Putamen (tissue), 1 donor: ENCODE results near the gene APOBEC3G.

Experiments
- DNase-seq: peaks from one replicate; pipeline ENCODE4 v3.0.0-alpha.2; 2016; ENCODE audit warnings: low spot score

The APOBEC3G gene

DNA sequence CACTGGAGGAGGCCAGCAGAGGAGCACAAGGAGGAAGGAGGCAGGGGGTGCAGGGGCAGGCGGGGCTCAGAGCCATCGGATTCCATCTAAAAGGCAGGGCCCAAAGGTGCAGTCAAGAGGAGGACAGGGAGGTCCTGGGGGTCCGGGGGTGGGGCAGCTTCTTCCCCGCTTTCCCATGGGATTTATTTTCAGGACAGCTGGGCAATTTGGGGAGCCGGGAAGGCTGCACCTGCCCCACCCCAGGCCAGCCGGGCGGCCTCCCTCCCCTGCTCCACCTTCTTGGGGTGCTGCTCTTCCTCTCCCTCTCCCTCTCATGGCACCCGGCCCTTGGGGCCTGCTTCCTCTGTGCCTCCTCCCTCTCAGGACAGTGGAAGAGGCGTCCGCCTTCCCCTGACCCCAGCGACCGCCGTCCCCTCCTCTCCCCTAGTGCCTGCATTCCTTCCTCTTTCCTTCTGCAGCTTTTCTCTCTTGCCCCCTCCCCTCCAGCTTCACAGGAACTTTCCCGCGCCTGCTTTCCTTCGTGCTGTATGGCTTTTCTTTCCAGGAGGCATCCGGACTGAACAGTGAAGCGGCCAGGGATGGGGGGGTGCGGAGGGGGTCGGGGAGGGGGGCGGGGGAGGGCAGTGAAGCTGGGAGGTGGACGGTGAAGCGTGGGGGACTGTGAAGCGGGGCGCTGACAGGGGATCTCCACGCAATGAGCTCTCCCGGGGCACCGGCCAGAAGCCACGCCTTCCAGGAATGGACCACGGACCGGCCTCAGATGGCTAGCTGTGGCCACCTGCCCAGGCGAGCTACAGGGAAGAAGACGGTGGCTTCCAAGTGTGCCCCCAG is 46.9 kb downstream of the APOBEC3G start:
- DNase-seq: no peak

DNA sequence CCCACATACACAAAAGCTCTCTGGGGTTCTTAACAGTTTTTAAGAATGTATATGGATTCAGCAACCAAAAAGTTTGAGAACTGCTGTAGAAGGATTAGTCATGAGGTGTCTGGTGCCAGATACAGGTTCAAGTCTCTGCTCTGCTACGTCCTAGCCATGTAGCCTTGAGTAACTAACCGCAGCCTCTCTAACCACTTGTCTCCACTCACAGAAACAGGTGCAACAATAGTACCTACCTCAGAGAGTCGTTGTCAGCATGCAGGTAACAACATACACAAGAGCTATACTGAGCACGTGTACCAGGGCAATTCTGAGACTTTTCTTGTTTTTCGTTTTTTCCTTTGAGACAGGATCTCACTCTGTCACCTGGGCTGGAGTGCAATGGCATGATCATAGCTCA is 48.5 kb downstream of the APOBEC3G start:
- no peak for DNase-seq

GRCh38 chr22:39128508-39128907 is 51.4 kb downstream of the APOBEC3G start:
- no peak for DNase-seq

- DNase-seq: no peak
These were observed 52.0 kb downstream of the APOBEC3G start for GRCh38 chr22:39129081-39129480.

GRCh38 chr22:39129746-39130145 is 52.7 kb downstream of the APOBEC3G start:
- DNase-seq: no peak

DNA sequence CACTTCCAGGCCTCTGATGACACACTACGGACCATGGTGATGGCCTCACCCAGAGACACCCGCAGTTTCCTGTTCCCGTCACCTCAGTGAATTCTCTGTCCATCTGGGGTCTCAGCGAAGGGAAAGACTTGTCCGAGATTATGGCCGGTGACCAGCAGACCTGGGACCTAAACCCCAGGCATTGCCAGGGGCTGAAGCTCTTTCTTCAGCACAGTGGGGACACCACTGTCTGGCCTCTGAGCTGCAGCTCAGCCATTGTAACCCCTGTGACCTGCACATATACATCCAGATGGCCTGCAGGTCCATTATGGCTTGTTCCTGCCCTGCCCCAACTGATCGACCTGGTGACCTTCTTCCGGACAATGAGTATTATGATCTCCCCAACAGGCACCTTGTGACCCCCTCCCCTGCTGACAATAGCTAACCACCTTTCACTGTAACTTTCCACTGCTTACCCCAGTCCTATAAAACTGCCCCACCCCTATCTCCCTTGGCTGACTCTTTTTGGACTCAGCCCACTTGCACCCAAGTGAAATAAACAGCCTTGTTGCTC is 53.2 kb downstream of the APOBEC3G start:
- DNase-seq: no peak

DNA sequence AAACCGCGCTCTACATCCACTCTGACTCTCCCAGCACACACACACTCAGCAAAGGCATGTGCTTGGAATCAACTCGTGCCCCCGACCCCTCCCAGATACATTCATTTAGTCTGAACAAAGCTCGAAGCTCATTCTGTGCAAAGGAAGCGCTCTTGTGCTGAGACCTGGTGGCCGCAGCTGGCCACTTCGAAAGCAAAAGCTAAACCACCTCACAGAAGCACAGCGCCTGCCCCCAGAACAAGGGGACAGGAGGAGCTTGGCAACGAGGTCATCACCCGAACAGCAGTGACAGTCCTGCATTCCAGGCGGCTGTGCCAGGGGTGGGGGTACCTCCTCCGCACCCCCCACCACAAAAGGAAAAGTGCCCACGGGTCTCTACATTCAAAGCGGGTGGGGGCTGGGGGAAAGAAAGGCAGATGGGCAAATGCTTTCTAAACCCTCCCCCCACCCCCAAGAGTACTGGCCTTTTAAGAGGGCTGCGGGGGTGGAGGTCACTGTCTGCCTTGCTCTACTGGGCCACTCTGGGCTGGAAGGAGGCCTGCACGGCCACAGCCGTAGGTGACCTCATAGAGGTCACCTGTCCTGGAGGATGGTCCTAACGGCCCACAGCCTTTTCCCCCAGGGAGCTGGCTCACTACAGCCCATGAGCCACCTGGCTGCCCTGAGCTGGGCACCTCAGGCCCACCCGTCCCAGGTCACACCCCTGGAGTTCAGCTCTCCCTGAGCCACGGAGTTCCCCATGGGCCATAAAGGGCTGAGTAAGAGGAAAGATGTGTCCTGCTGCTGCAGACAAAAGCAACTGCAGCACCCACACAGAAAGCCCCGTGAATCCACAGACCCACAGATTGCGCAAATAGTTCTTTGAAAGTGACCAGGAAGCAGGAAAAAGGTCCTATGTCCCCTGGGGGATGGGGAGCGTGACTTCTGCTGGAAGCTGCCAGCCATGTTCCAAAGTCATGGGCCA is 54.1 kb downstream of the APOBEC3G start:
- no peak for DNase-seq

- DNase-seq: no peak
These were observed 55.2 kb downstream of the APOBEC3G start for GRCh38 chr22:39132281-39132680.

DNA sequence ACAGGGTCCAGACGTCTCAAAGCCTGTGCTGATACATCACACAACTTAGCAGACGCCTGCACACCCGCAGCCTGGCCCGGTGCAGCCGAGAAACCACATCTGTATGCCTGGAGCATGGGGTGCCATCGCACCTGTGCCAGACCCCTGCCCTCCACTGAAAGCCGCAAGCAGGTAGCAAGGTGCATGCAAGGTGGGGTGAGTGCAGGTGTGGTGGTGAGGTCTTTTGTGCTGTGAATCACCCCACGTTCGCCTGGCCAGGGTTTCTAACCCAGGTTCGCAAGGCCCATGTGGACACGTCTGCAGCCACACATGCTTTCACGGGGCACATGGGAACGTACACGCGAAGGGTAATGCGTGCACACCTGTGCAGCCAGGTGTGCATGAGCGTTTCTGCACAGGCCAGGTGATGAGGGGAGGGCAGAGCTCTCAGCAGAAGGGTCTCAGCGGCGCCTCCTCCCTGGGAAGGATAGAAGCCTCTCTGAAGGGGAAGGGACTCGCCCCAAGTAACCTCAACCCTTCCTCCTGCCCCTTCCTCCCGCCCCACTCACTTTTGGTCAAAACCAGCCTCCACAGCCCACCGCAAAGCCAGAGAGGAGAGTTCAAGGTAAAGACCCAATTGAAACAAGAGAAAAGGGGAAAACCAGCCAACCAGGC is 55.9 kb downstream of the APOBEC3G start:
- no peak for DNase-seq

- DNase-seq: no peak
These were observed 56.8 kb downstream of the APOBEC3G start for GRCh38 chr22:39133871-39134270.

DNA sequence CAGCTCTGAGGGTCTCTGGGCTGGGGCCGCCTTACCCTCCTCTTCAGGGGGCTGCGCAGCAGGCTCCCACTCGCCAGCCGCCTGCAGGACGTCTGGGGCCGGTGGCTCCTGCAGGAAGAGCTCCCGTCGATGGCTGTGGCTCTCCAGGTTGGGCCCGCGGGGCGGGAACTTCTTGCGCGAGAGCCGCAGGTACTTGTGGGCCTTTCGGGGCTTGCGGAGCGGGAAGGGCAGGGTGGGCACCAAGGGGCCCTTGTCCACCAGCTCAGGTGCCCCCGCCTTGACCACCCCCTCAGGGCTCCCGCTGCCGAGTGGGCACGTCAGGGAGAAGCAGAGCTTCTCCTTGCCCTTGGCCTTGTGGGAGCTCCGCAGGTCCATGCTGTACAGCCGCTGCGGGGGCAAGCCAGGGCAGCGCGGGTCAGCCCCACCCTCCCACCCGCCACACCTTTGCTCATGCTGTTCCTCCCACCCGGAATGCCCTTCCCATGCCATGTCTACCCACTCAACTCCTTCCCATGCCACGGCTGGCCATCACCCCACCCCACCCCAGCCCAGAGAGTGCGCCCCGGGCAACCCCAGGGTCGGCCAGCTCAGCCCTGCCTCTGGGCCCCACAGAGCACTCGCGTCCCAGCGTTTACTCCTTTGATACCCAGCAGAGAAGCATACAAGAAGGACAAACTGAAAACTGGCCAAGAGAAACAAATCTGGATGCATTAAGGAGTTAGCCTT is 57.5 kb downstream of the APOBEC3G start:
- no peak for DNase-seq

DNA sequence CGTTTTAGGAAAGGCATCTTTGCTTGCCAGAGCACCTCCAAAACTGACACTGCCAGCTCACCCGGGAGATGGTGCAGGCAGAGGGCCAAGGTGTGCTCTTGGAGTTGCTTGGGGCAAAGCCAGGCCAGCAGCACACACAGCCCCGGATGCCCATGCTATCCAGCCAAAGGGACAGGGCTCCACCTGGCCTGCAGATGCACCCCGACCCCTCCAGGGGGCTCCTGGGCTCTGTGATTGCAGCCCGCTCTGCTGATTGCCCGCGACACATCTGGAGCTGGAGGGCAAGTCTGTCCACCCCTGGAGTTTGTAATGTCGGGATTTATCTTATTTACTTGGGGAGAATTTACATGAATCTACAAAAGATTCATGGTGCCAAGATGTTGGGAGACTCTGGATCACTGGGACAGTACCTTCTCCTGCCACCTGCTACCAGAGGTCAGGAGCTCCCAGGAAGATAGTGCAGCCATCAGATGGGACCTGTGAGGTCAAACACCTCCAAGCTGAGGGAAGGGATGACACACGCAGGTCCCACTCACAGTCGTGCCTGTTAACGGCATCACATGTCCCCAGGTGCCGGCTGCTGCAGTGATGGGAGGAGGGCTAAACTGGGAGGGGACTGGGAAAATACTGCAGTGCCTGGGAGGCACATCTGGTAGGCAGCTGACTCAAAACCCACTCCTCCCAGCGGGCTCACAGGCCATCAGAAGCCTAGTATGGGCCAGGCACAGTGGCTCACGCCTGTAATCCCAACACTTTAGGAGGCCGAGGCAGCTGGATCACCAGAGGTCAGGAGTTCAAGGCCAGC is 58.2 kb downstream of the APOBEC3G start:
- no peak for DNase-seq

- no peak for DNase-seq
These were observed 59.2 kb downstream of the APOBEC3G start for GRCh38 chr22:39136317-39136716.
